ENCODE data around the gene CNIH1. TPM values are rescaled to one million over a fixed set of nuclear protein-coding genes. Genes with fewer than 3 reads are reported as not detected.

The CNIH1 gene
- total and polyA plus RNA-seq, 11 donors = 40.3 to 190 (median 94.5) TPM

GRCh38 chr14:54377501-54377900 is 63.7 kb downstream of the CNIH1 start:
- Histone ChIP-seq H3K27me3 (no peaks in the 10 kb centered on the region), H3K4me1 (peaks cover 0 to 6% (median 0%) of the 10 kb centered on the region in 12 donors), H3K4me3 (no peak overlapping the region), H3K9me3 (peaks cover 0 to 7% (median 0%) of the 10 kb centered on the region in 12 donors), H3K27ac (no peak overlapping the region), H3K36me3 (no peaks in the 10 kb centered on the region)
- DNase-seq = no peak
- TF ChIP-seq CTCF (IDR thresholded peaks at IDR 0.05) (no peak), POLR2A (IDR thresholded peaks at IDR 0.05) (no peak)
- ATAC-seq = no peak
- WGBS, 4 donors = 45 to 66% (median 51%) methylated on average over 7 of the region's 7 CpGs
- intact Hi-C loops (cut with DNase I) = no loop called here

- H3K36me3 ChIP-seq = no peaks in the 10 kb centered on the region
- H3K27ac ChIP-seq = peak overlapping the region in 2 of 12 donors; percentile 26 to 32
- ATAC-seq (no peak), DNase-seq (no peak)
- intact Hi-C loops (cut with DNase I) = no loop called here
- TF ChIP-seq POLR2A (IDR thresholded peaks at IDR 0.05) = no peak
- no peak for TF ChIP-seq CTCF (IDR thresholded peaks at IDR 0.05)
- H3K4me3 ChIP-seq = no peak overlapping the region
- H3K9me3 ChIP-seq = no peaks in the 10 kb centered on the region
- H3K4me1 ChIP-seq = peaks cover 0 to 4% (median 0%) of the 10 kb centered on the region in 12 donors
- 66 to 73% (median 68%) methylated on average over 7 of the region's 7 CpGs for WGBS, 4 donors
- no peaks in the 10 kb centered on the region for H3K27me3 ChIP-seq
Observed at GRCh38 chr14:54374117-54374884, 66.9 kb downstream of the CNIH1 start.

Other genes with a start within 250 kb of the CNIH1 start
- gene CDKN3, start 44.4 kb downstream of the CNIH1 start, total RNA-seq = 10 to 100 TPM in 1 of 9 donors, 1 to 10 TPM in 8; 1.9 to 25.5 (median 4.3) TPM
- gene CDKN3, start 44.4 kb downstream of the CNIH1 start, polyA plus RNA-seq = 1 to 10 TPM; 4.4 to 5.1 TPM
- 10 to 100 TPM; 18.8 to 35.8 (median 26.9) TPM for gene GMFB, start 47.6 kb upstream of the CNIH1 start, total RNA-seq
- 10 to 100 TPM in 1 of 2 donors, 1 to 10 TPM in 1; 5.0 to 20.4 TPM for gene GMFB, start 47.6 kb upstream of the CNIH1 start, polyA plus RNA-seq
- 10 to 100 TPM; 10.6 to 28.2 (median 16.6) TPM for gene CGRRF1, start 68.5 kb upstream of the CNIH1 start, total RNA-seq
- 10 to 100 TPM; 15.7 to 17.7 TPM for gene CGRRF1, start 68.5 kb upstream of the CNIH1 start, polyA plus RNA-seq
- 100 to 1,000 TPM in 8 of 9 donors, 10 to 100 TPM in 1; 95.7 to 247 (median 159) TPM for gene SAMD4A, start 125.8 kb upstream of the CNIH1 start, total RNA-seq
- gene SAMD4A, start 125.8 kb upstream of the CNIH1 start, polyA plus RNA-seq = 10 to 100 TPM; 45.0 to 63.6 TPM